ENCODE results near the gene COA5.

Gene COA5

DNA sequence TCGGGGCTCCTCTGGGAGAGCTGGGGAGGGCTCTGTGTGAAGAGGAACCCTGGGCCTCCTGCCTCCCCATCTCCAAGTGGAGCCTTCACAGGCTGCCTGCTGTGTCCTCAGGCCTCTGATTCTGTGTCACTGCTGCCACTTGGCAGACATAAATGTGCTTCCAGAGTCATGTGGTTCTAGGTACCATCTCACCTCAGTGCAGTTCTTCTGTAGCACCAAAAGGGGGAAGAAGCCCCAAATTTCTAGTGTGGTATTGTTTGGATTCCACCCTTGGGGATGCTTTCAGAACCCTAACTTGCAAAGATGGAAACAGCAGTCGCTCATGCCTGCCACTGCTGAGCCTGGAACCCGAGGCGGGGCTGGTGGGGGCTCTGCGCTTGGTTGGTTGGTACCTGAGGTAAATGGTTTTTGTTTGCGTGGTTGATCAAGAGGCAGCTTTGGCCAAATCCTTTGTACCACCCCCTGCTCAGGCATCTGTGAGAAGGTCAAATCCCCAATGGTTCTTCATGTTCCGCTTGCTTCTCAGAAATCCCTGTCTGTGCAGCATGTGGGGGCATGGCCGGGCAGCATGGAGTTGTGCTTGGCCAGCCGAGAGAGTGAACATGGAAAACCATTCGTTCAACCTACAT lies 27.5 kb downstream of the COA5 start:
- Histone ChIP-seq H3K4me1 (ENCODE audit: control insufficient read depth, insufficient read depth, low read length) (peaks cover 21% of the 10 kb centered on the region), H3K27me3 (ENCODE audit: control insufficient read depth, insufficient read depth, low read length) (no peaks in the 10 kb centered on the region), H3K36me3 (ENCODE audit: control insufficient read depth, insufficient read depth, low read length) (no peaks in the 10 kb centered on the region), H3K9ac (ENCODE audit: low read length) (no peak overlapping the region), H3K9me3 (ENCODE audit: control insufficient read depth, low read length) (no peaks in the 10 kb centered on the region), H3K4me3 (ENCODE audit: low read length) (no peak overlapping the region)

DNA sequence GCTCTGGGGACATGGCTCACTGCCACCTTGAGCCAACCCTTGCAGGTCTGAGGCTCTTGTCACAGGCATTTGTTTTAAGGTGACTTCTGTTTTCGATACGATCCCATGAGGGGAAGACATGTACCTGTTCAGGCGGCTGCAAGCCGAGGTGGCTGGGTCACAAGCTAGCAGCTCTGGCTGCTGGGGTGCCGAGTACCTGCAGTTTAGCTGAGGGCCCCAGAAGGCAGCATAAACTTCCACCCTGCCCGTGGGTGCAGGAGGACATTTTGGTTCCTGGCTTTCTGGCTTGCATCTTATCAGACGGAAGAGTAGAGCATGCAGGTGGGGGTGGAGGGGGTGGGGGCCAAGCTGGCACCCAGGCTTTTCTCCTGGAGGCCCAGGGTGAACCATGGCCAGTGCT lies 28.4 kb downstream of the COA5 start:
- no peaks in the 10 kb centered on the region for H3K27me3 ChIP-seq (ENCODE audit: control insufficient read depth, insufficient read depth, low read length)
- no peaks in the 10 kb centered on the region for H3K9me3 ChIP-seq (ENCODE audit: control insufficient read depth, low read length)
- H3K4me3 ChIP-seq (ENCODE audit: low read length), result no peak overlapping the region
- no peak overlapping the region for H3K9ac ChIP-seq (ENCODE audit: low read length)
- H3K4me1 ChIP-seq (ENCODE audit: control insufficient read depth, insufficient read depth, low read length), result peaks cover 16% of the 10 kb centered on the region
- no peaks in the 10 kb centered on the region for H3K36me3 ChIP-seq (ENCODE audit: control insufficient read depth, insufficient read depth, low read length)

DNA sequence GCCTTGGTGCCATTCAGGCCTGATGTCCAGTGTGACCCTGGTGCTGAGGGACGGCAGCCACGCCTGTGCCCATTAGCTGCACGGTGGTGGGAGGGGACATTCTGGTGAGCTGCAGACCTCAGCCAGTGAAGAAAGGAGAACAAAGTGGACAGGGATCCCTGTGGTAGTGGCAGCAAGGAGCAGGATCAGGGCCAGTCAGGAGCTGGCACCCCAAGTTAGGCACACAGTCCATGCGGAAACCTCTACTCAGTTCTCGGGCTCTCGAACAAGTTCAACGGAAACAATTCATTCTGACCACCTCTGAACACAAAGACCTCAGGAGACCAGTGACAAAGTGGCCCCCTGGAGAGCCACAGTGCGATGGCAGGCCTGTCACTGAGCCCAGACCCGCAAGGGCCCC lies 30.1 kb downstream of the COA5 start:
- Histone ChIP-seq H3K27me3 (ENCODE audit: control insufficient read depth, insufficient read depth, low read length) (no peaks in the 10 kb centered on the region), H3K36me3 (ENCODE audit: control insufficient read depth, insufficient read depth, low read length) (no peaks in the 10 kb centered on the region), H3K4me1 (ENCODE audit: control insufficient read depth, insufficient read depth, low read length) (peaks cover under 1% of the 10 kb centered on the region), H3K9ac (ENCODE audit: low read length) (no peak overlapping the region), H3K9me3 (ENCODE audit: control insufficient read depth, low read length) (no peaks in the 10 kb centered on the region), H3K4me3 (ENCODE audit: low read length) (no peak overlapping the region)

DNA sequence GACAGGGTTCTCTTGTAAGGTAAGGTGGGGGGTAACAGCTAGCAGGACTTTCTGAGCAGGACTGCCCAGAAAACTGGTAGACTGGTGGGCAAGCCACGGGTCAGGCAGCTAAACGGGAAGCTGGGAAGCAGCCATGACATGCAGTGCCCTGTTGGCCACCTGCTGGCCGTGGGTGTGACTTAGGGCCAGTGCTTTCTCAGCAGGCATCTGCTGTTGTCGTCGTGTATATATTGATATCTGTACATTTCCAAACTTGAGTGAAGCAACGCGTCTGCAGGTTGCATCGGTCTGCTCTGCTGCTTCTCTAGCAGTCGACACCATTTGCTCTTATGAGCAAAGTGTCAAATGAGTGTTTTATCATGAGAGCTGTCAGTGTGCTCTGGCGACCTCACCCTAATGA lies 31.0 kb downstream of the COA5 start:
- Histone ChIP-seq H3K4me3 (ENCODE audit: low read length) (no peak overlapping the region), H3K27me3 (ENCODE audit: control insufficient read depth, insufficient read depth, low read length) (no peaks in the 10 kb centered on the region), H3K36me3 (ENCODE audit: control insufficient read depth, insufficient read depth, low read length) (no peaks in the 10 kb centered on the region), H3K9me3 (ENCODE audit: control insufficient read depth, low read length) (no peaks in the 10 kb centered on the region), H3K9ac (ENCODE audit: low read length) (no peak overlapping the region), H3K4me1 (ENCODE audit: control insufficient read depth, insufficient read depth, low read length) (no peaks in the 10 kb centered on the region)

DNA sequence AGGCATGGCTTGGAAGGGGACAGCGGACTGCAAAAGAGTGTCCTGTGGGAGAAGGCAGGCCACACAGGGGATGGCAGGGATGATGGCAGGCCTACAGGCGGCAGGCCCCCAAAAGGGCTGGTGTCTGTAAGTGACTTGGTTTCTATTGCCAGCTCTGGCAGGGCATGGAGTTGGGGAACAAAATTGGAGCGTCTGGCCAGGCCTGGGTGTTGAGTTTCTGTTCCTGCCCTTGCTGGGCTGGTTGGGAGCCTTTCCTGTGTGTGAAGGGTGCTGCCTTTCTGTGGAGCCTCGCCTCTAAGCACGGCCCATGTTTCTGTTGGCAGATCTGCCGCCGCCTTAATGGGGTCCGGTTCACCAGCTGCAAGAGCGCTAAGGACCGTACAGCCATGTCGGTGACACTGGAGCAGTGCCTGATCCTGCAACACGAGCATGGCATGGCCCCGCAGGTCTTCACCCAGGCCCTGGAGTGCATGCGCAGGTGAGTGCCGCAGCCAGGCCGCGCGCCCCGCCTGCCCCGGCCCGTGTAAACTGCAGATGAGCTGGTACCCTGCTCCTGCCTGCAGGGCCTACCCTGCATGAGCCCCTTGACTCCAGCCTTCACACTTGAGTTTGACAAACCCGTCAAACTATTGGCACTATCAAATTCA lies 31.5 kb downstream of the COA5 start:
- H3K4me3 ChIP-seq (ENCODE audit: low read length), result no peak overlapping the region
- no peak overlapping the region for H3K9ac ChIP-seq (ENCODE audit: low read length)
- H3K4me1 ChIP-seq (ENCODE audit: control insufficient read depth, insufficient read depth, low read length), result no peaks in the 10 kb centered on the region
- H3K36me3 ChIP-seq (ENCODE audit: control insufficient read depth, insufficient read depth, low read length), result no peaks in the 10 kb centered on the region
- H3K9me3 ChIP-seq (ENCODE audit: control insufficient read depth, low read length), result no peaks in the 10 kb centered on the region
- H3K27me3 ChIP-seq (ENCODE audit: control insufficient read depth, insufficient read depth, low read length), result no peaks in the 10 kb centered on the region

DNA sequence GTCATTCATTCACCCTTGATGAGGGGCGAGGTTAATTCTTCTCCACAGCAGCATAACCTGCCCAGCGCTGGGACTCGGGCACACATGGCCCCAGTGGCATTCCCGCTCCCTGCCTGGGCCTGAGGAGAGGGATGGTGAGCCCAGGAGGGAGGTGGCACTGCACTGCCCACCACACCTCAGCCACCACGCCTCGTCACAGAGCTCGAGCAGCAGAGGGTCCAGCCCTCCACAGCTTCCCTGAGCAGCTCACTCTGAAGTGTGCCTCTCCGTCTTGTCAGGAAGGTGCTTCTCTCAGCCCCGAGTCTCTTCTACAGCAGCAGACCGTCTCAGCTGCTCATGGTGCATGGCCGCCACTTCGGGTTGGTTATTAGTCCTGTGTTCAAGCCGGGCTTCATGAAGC lies 34.9 kb downstream of the COA5 start:
- Histone ChIP-seq H3K9ac (ENCODE audit: low read length) (no peak overlapping the region), H3K4me3 (ENCODE audit: low read length) (no peak overlapping the region), H3K9me3 (ENCODE audit: control insufficient read depth, low read length) (no peaks in the 10 kb centered on the region), H3K4me1 (ENCODE audit: control insufficient read depth, insufficient read depth, low read length) (no peaks in the 10 kb centered on the region), H3K36me3 (ENCODE audit: control insufficient read depth, insufficient read depth, low read length) (peaks cover 6% of the 10 kb centered on the region), H3K27me3 (ENCODE audit: control insufficient read depth, insufficient read depth, low read length) (no peaks in the 10 kb centered on the region)

DNA sequence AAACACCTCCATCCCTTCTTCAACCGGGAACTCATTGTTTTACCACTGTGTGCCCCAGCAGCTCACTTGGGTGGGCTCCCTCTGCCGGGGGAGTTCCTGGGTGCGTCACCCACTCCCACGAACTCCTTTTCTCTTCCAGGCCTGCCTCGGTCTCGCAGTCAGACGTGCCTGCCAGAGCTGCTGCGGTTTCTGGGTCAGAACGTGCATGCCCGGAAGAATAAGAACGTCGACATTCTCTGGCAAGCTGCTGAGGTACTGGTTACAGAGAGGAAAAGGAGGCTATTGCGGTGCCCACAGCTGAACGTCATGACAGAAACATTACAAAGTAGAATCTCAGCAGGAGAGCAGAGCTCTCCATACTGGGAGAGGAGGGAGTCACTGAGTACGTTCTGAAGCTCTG lies 35.6 kb downstream of the COA5 start:
- H3K36me3 ChIP-seq (ENCODE audit: control insufficient read depth, insufficient read depth, low read length), result peaks cover 6% of the 10 kb centered on the region
- H3K4me3 ChIP-seq (ENCODE audit: low read length), result no peak overlapping the region
- no peaks in the 10 kb centered on the region for H3K9me3 ChIP-seq (ENCODE audit: control insufficient read depth, low read length)
- no peaks in the 10 kb centered on the region for H3K27me3 ChIP-seq (ENCODE audit: control insufficient read depth, insufficient read depth, low read length)
- H3K9ac ChIP-seq (ENCODE audit: low read length), result no peak overlapping the region
- no peaks in the 10 kb centered on the region for H3K4me1 ChIP-seq (ENCODE audit: control insufficient read depth, insufficient read depth, low read length)

DNA sequence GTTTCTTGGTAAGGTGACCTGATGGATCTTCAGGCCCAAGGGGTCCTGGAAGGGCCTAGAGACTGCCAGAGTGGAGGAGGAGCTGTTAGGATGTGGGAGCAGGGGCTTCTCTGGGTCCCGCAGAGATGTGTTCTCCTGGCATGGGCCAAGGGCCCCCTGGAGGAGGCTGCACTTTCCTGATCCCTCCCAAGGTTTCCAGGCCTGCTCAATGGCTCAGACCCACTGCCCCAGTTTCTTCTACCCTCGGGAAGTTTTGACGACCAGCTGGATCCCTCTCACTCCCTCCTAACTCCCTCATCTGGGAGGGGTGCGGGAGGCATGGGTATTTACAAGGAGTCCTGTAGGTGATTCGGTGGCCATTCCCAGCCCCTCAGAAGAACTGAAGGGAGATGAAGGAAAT lies 36.1 kb downstream of the COA5 start:
- peaks cover 6% of the 10 kb centered on the region for H3K36me3 ChIP-seq (ENCODE audit: control insufficient read depth, insufficient read depth, low read length)
- H3K9ac ChIP-seq (ENCODE audit: low read length), result no peak overlapping the region
- no peaks in the 10 kb centered on the region for H3K27me3 ChIP-seq (ENCODE audit: control insufficient read depth, insufficient read depth, low read length)
- no peaks in the 10 kb centered on the region for H3K4me1 ChIP-seq (ENCODE audit: control insufficient read depth, insufficient read depth, low read length)
- no peaks in the 10 kb centered on the region for H3K9me3 ChIP-seq (ENCODE audit: control insufficient read depth, low read length)
- H3K4me3 ChIP-seq (ENCODE audit: low read length), result no peak overlapping the region

DNA sequence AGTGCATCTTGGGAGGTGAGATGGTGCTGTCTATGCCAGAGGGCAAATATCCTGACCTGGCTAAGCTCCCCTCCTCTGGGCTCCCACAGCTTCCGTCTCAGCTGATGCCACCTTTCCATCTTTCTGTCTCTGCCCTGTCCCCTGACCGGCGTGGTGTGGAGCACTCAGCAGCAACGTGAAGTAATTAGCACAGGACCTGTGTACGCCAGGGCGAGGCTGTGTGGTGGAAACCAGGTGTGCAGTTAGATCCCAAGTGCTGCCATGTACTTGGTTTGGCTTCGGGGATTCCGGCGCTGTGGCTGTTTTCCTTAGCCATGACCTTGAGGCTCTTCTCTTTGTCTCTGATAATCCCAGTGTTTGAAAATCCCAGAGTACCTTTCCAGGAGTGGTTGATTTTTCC lies 36.5 kb downstream of the COA5 start:
- H3K27me3 ChIP-seq (ENCODE audit: control insufficient read depth, insufficient read depth, low read length), result no peaks in the 10 kb centered on the region
- no peak overlapping the region for H3K4me3 ChIP-seq (ENCODE audit: low read length)
- H3K4me1 ChIP-seq (ENCODE audit: control insufficient read depth, insufficient read depth, low read length), result no peaks in the 10 kb centered on the region
- H3K36me3 ChIP-seq (ENCODE audit: control insufficient read depth, insufficient read depth, low read length), result peaks cover 6% of the 10 kb centered on the region
- H3K9me3 ChIP-seq (ENCODE audit: control insufficient read depth, low read length), result no peaks in the 10 kb centered on the region
- H3K9ac ChIP-seq (ENCODE audit: low read length), result no peak overlapping the region

DNA sequence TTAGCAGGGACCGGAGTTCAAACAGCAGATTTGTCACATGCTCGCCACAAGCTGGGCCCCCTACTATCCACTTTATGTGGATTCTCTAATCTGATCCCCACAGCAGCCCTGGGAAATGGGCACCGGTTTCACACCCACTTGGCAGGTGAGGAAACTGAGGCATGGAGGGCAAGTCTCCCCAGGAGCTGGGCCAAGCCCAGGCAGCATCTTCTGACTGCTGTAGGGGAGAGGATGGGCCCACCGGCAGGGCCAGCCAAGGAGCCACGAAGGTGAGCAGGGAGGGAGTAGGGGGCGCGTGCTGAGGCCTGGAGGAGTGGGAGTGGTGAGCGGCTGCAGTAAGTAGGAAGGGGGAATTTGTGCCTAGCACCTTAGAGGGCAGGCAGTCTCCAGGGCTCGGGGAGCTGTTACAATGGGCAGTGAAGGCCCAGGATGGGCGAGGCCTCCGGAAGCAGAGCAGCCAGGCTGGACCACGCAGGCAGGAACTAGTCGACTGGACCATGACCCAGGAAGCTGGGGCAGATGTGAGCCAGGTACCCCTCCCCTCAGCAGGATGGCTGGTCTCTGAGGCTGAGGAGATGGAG lies 37.1 kb downstream of the COA5 start:
- no peaks in the 10 kb centered on the region for H3K4me1 ChIP-seq (ENCODE audit: control insufficient read depth, insufficient read depth, low read length)
- peaks cover 6% of the 10 kb centered on the region for H3K36me3 ChIP-seq (ENCODE audit: control insufficient read depth, insufficient read depth, low read length)
- no peak overlapping the region for H3K9ac ChIP-seq (ENCODE audit: low read length)
- H3K4me3 ChIP-seq (ENCODE audit: low read length), result no peak overlapping the region
- H3K9me3 ChIP-seq (ENCODE audit: control insufficient read depth, low read length), result no peaks in the 10 kb centered on the region
- H3K27me3 ChIP-seq (ENCODE audit: control insufficient read depth, insufficient read depth, low read length), result no peaks in the 10 kb centered on the region

DNA sequence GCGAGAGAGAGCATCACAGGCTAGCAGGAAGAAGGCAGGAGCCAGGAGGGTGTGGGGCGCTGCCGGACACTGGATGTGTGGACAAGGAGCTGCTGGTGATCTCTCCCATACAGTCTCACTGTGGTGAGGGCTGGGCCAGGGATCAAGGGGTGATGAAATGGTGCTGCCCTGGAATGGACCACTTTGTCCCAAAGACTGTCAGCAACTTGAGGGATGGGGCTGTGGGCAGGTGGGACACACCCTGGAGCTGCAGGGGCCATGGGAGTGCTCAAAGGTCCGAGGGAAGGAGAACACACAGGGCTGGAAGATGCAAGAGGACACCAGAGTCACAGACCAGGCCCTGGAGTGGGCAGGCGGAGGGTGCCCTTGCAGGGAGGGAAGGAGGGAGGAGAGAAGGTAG lies 38.0 kb downstream of the COA5 start:
- Histone ChIP-seq H3K4me1 (ENCODE audit: control insufficient read depth, insufficient read depth, low read length) (no peaks in the 10 kb centered on the region), H3K9me3 (ENCODE audit: control insufficient read depth, low read length) (no peaks in the 10 kb centered on the region), H3K9ac (ENCODE audit: low read length) (no peak overlapping the region), H3K4me3 (ENCODE audit: low read length) (no peak overlapping the region), H3K27me3 (ENCODE audit: control insufficient read depth, insufficient read depth, low read length) (no peaks in the 10 kb centered on the region), H3K36me3 (ENCODE audit: control insufficient read depth, insufficient read depth, low read length) (peaks cover 6% of the 10 kb centered on the region)

DNA sequence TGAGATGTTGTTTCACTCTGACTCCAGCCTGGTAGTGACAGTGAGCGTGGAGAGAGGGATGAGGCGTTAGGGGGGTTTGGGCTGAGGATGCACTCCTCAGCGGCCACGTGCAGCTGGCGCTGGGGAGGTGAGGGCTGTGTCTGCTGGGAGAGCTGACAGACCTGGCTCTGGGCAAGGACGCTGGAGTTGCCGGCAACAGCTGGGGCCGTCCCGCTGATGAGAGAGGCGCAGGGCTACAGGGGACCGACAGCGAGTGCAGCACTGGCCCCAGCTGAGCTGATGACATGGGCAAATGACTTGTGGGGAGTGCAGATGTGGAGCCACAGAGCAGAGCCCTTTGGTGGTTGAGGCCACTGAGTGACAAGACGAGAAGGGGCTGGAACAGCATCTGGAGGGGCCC lies 38.4 kb downstream of the COA5 start:
- no peaks in the 10 kb centered on the region for H3K9me3 ChIP-seq (ENCODE audit: control insufficient read depth, low read length)

More for the DNA sequence above, 38.4 kb downstream of the COA5 start:
- Histone ChIP-seq H3K27me3 (ENCODE audit: control insufficient read depth, insufficient read depth, low read length) (no peaks in the 10 kb centered on the region), H3K4me1 (ENCODE audit: control insufficient read depth, insufficient read depth, low read length) (no peaks in the 10 kb centered on the region), H3K36me3 (ENCODE audit: control insufficient read depth, insufficient read depth, low read length) (peaks cover 6% of the 10 kb centered on the region), H3K4me3 (ENCODE audit: low read length) (no peak overlapping the region), H3K9ac (ENCODE audit: low read length) (no peak overlapping the region)
